ENCODE data around the gene ATP1A2.

GRCh38 chr1:160083968-160084770, 31.4 kb upstream of the ATP1A2 start:
- TF ChIP-seq SP3 (tag by site-specific recombination; IDR thresholded peaks at IDR 0.05) (no peak), ZNF416 (tag by site-specific recombination; IDR thresholded peaks at IDR 0.05) (no peak), REST (tag by site-specific recombination; IDR thresholded peaks at IDR 0.05) (no peak), ZNF660 (tag by site-specific recombination; IDR thresholded peaks at IDR 0.05) (no peak), ZNF645 (tag by site-specific recombination; IDR thresholded peaks at IDR 0.05) (no peak), KLF9 (tag by site-specific recombination; IDR thresholded peaks at IDR 0.05; ENCODE audit: low read depth) (no peak), CTCF (tag by site-specific recombination; IDR thresholded peaks at IDR 0.05) (peak; percentile 60)
- TF ChIP-seq, protein P1, sequence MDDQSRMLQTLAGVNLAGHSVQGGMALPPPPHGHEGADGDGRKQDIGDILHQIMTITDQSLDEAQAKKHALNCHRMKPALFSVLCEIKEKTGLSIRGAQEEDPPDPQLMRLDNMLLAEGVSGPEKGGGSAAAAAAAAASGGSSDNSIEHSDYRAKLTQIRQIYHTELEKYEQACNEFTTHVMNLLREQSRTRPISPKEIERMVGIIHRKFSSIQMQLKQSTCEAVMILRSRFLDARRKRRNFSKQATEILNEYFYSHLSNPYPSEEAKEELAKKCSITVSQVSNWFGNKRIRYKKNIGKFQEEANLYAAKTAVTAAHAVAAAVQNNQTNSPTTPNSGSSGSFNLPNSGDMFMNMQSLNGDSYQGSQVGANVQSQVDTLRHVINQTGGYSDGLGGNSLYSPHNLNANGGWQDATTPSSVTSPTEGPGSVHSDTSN (CRISPR knock-in tag; IDR thresholded peaks at IDR 0.05): no peak
- TF ChIP-seq, protein P2, sequence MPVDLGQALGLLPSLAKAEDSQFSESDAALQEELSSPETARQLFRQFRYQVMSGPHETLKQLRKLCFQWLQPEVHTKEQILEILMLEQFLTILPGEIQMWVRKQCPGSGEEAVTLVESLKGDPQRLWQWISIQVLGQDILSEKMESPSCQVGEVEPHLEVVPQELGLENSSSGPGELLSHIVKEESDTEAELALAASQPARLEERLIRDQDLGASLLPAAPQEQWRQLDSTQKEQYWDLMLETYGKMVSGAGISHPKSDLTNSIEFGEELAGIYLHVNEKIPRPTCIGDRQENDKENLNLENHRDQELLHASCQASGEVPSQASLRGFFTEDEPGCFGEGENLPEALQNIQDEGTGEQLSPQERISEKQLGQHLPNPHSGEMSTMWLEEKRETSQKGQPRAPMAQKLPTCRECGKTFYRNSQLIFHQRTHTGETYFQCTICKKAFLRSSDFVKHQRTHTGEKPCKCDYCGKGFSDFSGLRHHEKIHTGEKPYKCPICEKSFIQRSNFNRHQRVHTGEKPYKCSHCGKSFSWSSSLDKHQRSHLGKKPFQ (tag by site-specific recombination; IDR thresholded peaks at IDR 0.05): no peak

All from HEK293 (cell line).